NCI-H345 treated with DMSO at 0.1 percent for 48 hours (cell line): ENCODE data around the gene PEX16.

Experiments
- DNase-seq: peaks from one replicate; lab custom pipeline; 2025; ENCODE audit not compliant: unreplicated experiment; lab: John Stamatoyannopoulos, UW

PEX16 gene

DNA sequence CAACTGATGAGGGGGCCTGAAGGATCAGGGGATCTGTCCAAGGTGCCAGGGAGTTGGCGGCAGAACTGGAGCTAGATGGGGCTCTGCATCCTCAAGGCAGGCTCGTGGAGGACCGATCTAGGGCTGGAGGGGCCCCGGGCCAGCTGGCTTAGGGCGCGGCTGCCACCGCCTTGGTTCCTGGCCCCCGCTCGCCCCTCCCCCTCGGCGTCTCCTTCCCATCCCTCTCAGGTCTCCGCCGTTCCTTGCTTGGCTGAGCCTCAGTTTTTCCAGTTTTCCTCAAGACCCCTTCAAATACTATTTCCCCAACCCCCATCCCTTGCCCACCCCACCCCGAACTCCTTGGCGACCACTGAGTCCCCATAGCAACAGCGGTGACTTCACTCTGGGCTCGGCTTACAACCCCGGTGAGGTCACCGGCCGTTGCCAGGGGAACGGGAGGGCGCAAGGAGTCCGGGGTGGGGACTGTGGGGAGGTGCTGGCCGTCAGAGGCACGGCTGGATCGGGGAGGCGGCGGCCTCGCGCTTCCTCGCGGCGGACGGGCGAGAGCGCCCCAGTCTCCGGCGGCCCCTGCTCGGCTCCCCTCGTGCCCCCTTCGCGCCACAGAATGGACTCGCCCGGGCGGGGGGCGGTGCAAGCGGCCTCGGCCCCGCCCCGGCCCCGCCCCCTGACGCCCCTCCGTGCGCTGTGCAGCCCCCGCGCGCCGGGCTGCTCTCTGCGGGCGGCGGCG lies 18.1 kb downstream of the PEX16 start:
- DNase-seq: peak; percentile 56

GRCh38 chr11:45899086-45899447 lies 18.6 kb downstream of the PEX16 start:
- DNase-seq: no peak

GRCh38 chr11:45897556-45897955 lies 20.1 kb downstream of the PEX16 start:
- DNase-seq: no peak

DNA sequence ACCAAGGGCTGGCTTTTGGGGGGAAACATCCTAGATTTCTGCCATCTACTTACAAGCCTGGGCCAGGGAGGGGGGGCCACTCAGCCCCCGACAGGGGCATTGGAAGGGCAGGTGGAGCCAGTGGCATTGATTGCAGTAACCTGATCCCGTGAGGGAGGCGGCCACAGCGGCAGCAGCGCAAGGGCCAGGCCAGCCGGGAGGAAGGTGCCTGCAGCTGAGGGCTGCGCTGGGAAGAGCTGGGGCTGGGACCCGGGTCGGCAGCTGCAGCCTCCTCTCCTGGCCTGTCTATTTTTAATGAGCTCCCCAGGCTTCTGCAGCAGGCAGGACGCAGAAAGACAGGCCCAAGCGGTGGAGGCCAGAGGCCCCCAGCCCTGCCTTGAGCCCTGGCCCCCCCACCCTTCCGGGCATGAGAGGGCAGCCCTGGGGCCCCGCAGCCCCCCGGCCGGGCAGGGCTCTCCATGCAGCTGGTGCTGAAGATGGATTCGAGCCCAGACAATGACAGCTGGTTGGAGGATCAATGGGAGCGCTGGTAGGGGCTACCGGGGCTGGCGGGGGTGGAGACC lies 21.2 kb downstream of the PEX16 start:
- DNase-seq: peak; percentile 66

DNA sequence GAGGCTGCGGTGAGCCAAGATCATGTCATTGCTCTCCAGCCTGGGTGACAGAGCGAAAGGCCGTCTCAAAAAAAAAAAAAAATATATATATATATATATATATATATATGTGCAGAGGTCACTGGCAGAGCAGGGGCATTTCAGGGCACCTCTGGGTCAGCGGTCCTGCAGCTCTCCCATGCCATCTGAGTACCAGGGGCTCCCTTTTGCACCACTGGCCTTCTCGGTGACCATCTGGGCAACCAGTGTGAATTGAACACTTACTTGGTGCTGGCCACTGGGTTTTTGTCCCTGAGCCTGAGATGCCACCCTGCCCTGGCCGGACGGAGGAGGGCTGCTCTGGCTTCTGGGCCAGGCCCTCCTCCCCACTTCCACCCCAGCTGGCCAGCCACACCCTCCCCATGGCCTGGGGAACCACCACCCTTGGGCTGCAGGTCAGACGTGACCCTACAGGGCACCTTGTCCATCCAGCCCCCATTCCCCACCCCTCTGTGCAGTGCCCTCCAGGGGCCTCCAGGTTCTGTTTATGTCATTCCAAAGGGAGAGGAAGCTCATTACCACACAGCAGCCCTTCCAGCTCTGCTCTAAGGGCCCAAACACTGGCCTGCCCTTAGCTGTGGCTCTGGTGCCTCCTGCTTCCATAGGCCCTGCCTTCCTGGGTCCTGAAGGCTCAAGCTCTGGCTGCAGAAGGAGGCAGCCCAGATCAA lies 22.0 kb downstream of the PEX16 start:
- no peak for DNase-seq

DNA sequence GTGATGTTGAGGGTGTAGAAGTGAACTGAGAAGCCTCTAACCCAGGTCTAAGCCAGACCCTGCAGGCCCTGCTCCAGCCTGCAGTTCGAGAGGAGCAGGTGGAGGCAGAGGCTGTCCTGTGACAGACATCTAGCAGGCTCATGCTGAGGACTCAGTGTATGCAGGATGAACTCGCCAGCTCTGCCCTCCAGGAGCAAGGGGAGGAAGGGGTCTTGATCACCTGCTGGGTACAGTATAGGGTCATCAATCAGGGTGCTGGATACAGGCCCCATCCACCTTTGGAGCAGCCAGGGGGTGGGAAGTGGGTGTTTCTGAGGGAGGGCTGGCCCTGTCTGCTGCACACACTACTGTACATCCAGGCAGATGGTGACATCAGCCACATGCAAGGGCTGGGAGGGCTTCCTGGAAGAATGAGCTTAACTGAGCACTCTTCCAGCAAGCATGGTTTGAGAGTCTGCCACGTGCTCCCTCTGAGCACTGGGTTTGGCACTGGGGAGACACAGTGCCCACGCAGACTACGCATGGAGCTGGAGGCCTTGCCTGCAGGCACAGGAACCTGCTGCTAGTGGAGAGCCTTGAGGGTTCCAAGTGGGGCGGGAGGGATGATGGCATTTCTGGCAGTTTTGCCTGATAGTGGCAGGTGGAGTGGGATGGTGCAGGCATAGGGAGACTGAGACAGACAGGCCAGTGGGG lies 23.0 kb downstream of the PEX16 start:
- DNase-seq: no peak

- DNase-seq: no peak
These were observed 24.8 kb downstream of the PEX16 start for GRCh38 chr11:45892856-45893255.

DNA sequence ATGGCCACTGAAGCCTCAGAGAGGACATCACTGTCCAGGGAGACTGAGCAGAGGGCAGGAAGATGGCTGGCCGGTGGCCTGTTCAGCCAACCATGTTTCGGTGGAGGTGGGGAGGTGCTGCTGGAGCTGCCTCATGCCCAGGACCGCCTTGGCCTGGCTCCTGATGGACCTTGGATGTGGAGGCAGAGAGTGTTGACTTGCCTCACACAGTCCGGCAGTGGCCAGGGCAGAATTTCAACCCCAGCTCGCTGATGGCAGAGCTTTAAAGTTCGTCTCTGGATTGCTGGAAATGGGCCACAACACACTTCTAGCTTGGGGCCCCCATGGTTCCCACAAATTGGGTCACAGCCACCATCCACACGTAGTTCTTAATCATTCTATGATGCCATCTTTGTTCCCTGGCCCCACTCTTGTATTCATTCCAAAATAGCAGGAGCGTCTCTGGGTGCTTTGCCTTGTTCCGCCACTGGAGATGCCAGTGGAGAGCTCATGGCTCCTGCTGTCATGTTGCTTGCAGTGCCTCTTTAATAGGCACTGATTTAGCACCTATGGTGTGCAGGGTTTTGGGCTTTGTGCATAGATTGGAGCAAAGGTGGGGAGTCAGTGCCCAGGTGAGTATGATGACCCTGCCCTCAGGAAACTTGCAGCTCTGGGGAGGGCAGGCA lies 26.7 kb downstream of the PEX16 start:
- no peak for DNase-seq

DNA sequence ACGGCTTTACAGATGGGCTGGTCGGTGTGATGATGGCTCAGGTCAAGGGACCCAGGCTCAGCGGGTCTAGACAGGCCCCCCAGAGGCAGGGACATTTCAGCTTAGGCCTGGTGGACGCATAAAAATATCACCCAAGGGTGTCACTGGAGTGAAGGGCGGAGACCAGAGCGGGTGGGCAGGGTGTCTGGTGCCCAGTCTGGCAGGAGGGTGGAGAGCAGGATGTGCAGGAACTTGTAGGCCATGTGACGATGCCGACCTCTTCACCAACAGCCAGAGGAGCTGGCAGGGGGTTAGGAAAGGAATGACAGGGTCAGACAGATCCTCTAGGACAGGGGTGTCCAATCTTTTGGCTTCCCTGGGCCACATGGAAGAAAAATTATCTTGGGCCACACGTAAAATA lies 27.7 kb downstream of the PEX16 start:
- no peak for DNase-seq

GRCh38 chr11:45889555-45889954 lies 28.1 kb downstream of the PEX16 start:
- no peak for DNase-seq

DNA sequence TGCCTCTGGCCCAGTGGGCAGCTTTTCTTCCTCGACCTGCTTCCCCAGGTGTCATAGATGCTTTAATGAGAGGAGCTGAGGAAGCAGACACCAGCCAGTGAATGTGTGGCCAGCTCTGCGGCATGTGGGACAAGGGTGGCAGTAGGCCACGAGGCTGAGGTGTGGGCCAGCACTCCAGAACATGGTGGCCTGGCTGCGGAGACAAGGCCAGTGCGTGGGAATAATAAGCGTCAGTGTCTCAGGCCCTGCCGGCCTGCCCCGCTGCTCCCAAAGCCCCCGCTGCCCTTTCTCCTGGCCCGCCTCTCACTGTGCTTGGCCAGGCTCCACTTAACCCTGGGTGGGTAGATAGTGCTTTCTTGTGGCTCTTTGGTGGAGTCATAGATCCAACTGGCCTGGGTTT lies 30.1 kb downstream of the PEX16 start:
- no peak for DNase-seq

- DNase-seq: no peak
These were observed 30.7 kb downstream of the PEX16 start for GRCh38 chr11:45886816-45887520.

DNA sequence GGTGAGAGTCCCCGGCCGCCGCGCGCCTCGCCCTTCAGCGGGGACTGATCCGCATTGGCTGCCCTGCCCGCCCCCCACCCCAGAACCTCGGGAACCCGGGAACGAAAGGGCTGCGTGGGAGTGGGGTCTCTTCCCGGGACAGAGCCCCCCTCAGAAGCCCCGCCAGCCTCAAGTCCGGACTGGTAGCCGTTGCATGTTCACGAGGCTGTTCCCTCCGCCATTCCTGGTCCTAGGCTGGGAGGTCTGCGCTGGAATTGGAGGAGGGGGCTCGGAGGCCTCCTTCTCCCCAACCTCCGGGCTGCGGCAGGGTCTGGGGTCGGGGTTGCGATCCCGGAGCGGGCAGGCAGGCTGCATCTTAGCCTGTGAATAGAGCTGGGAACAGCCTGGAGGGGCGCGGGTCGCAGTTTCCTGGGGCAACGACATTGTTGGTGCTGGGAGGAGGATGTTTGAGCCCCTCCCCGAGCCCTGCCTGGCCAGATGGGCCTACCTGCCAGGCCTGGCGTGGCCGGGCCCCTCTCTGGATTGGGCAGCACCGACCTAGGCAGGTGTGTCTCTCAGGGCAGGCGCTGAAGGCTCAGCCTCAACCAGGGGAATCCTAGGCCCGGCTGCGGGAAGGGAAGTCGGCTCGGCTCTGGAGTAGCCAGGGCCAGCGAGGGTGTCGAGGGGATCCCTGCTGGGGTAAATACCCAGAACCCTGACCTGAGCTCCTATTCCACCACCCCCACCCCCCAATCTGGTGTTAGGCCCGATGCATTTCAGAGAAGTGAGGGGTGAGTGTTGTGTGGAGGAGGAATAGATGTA lies 31.6 kb downstream of the PEX16 start:
- no peak for DNase-seq

DNA sequence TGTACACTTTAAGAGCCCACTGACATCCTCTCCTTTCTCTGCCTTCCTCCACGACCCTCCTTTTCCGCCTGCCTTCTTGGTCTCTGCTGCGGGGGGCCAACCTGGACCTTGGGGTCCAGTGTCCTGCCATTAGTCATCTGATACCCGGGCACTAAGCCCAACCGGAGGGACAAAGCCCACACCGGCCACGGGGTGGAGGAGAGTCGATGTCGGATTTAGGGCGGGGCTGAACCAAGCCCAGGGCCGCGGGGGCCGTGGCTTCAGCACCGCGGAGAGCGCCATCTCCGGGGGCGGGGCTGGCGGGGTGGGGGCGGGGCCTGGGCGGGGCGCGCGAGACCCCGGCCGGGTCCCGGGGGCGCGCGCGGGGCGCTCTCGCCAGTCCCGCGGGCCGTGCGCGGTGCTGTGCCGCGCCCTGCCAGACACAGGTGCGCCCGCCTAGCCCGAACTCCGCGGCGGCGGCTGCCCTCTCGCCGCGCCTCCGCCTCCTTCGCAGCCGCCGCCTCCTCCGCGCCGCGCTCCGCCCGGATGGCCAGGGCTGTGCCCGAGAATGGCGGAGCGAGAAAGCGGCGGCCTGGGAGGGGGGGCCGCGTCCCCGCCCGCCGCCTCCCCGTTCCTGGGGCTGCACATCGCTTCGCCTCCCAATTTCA lies 32.3 kb downstream of the PEX16 start, which contains the start of gene MAPK8IP1:
MAPK8IP1 (plus strand) TSS at position 378 of the 647 bp plus-strand sequence; CDS start at position 548, 170 bp downstream.
- peak; percentile 45 for DNase-seq

DNA sequence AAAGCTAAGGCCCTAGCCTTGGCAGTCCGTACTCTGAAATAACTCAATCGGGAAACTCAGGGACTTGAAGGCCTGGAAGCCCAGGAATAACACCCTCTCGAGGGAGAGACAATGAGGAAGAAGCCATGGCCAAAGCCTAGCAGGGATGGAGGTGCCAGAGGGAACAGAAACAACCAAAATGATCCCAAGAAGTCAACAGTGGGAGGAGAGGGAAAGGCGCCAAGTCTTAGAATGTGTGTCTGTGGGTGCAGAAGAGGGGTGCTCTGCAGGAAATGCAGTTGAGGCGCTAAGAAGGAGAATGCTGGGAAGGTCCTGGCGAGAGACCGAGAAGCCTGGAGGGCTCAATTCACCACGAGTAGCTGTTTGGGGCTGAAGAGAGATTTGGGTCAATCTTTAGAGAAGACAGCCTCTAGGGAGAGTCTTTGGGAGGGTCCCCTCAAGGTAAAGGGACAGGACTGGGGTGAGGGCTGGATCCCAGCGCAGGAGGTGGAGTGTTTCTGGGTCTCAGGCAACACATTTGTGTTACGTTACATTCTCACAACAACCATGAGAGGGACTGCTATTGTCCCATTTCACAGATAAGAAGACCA lies 33.0 kb downstream of the PEX16 start:
- DNase-seq: no peak

DNA sequence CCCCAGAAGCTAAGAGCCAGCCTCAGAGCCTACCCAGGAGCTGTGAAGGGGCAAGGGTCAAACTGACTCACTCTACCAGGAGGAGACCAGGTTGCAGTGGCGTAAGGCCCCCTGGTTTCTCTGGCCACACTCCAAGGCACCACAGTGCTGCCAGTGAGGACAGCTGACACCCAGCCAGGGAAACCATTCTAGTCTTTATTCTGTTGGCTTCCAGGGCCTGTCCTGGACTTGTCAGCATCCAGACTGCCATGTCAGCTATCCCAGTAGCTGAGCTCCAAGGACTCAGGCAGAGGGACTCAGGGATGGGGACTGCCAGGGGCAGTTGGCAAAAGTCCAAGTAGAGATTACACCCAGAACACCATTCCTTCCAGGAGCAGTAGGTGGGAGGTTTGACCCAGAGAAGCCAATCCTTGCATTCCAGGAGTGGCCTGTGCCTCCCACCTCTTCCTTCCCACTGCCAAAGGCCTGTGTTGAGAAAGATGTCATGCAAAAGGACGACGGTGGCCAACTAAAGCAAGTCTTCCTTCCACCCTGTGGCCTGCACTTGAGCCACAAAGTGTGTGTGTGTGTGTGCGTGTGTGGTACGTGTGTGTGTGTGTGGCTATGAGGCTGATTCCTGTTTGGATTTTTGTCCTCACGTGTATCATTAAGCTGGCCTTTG lies 35.8 kb downstream of the PEX16 start:
- no peak for DNase-seq

DNA sequence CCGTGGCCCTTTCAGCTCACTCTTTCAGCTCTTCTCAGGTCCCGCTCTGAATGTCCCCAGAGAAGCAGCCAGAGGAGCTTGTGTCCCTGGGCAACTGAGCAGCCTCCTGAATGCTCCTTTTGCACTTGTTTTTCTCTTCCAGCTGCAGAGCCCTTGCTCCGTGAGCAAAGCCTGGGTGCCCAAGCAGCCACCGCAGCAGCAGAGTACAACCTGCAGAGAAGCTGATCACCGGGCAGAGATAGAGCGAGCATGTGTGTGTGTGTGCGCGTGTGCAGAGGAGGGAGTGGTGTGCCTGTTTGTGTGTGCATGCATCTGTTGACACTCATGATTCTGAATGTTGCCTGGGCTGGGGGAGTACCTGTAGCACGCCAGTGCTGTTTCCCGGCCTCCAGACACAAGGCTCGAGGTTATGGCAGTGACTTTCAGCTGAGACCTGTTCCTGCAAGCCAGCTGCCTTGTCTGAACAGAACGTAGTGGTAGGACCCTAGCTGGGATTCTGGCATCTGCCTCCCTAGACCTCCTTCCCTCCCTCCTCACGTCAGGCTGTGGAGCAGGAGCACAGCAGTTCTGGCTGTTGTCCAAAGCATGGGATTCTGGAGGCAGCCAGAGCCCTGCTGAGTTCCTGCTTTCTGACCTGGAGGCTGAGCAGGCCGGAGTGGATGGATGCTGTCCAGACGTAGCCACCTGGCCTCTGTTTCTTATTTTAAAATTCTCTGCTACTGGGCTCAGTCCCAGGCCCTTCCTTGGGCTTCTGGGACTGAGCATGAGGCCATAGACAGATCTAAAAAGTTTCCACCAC lies 36.7 kb downstream of the PEX16 start:
- no peak for DNase-seq
